ENCODE data around the gene BMPR1B.

BMPR1B gene

GRCh38 chr4:94920369-94920768, 162.6 kb downstream of the BMPR1B start:
- H3F3A ChIP-seq (ENCODE audit: control insufficient read depth, insufficient read depth) = no peaks in the 10 kb centered on the region
- H3K9me2 ChIP-seq (replicated peaks; ENCODE audit: control insufficient read depth, low read length) = no peaks in the 10 kb centered on the region
- no peaks in the 10 kb centered on the region for H3K27me3 ChIP-seq (ENCODE audit: control insufficient read depth, low read length)
- H3K4me3 ChIP-seq (ENCODE audit: low read length) = no peak overlapping the region
- H3K4me1 ChIP-seq (ENCODE audit: control insufficient read depth, low read length) = no peaks in the 10 kb centered on the region
- no peaks in the 10 kb centered on the region for H3K79me2 ChIP-seq (ENCODE audit: control insufficient read depth, low read length)
- no peaks in the 10 kb centered on the region for H3K9me3 ChIP-seq (ENCODE audit: control insufficient read depth, insufficient read depth, low read length)
- no peak overlapping the region for H3K4me2 ChIP-seq (ENCODE audit: low read length)
- TF ChIP-seq EZH2phosphoT487 (IDR thresholded peaks at IDR 0.05; ENCODE audit: borderline replicate concordance, low read length) = no peak
- TF ChIP-seq CTCF (IDR thresholded peaks at IDR 0.05; ENCODE audit: low read depth, low read length, poor library complexity, severe bottlenecking) = no peak
- no peaks in the 10 kb centered on the region for H3K36me3 ChIP-seq (ENCODE audit: control insufficient read depth, low read length)
- H4K20me1 ChIP-seq (ENCODE audit: control insufficient read depth, insufficient read depth, low read depth, low read length) = no peaks in the 10 kb centered on the region
- H3K27ac ChIP-seq (ENCODE audit: low read depth, low read length) = no peak overlapping the region

GRCh38 chr4:94924566-94924965, 166.8 kb downstream of the BMPR1B start:
- Histone ChIP-seq H3K27ac (ENCODE audit: low read depth, low read length) (no peak overlapping the region), H3K9me2 (replicated peaks; ENCODE audit: control insufficient read depth, low read length) (no peaks in the 10 kb centered on the region), H3F3A (ENCODE audit: control insufficient read depth, insufficient read depth) (no peaks in the 10 kb centered on the region), H3K4me2 (ENCODE audit: low read length) (no peak overlapping the region), H3K9me3 (ENCODE audit: control insufficient read depth, insufficient read depth, low read length) (no peaks in the 10 kb centered on the region), H3K36me3 (ENCODE audit: control insufficient read depth, low read length) (no peaks in the 10 kb centered on the region), H4K20me1 (ENCODE audit: control insufficient read depth, insufficient read depth, low read depth, low read length) (no peaks in the 10 kb centered on the region), H3K79me2 (ENCODE audit: control insufficient read depth, low read length) (no peaks in the 10 kb centered on the region), H3K27me3 (ENCODE audit: control insufficient read depth, low read length) (no peaks in the 10 kb centered on the region), H3K4me1 (ENCODE audit: control insufficient read depth, low read length) (no peaks in the 10 kb centered on the region), H3K4me3 (ENCODE audit: low read length) (no peak overlapping the region)
- TF ChIP-seq EZH2phosphoT487 (IDR thresholded peaks at IDR 0.05; ENCODE audit: borderline replicate concordance, low read length) = no peak
- no peak for TF ChIP-seq CTCF (IDR thresholded peaks at IDR 0.05; ENCODE audit: low read depth, low read length, poor library complexity, severe bottlenecking)

- no peak overlapping the region for H3K4me3 ChIP-seq (ENCODE audit: low read length)
- no peaks in the 10 kb centered on the region for H3K4me1 ChIP-seq (ENCODE audit: control insufficient read depth, low read length)
- H3K4me2 ChIP-seq (ENCODE audit: low read length) = no peak overlapping the region
- no peaks in the 10 kb centered on the region for H4K20me1 ChIP-seq (ENCODE audit: control insufficient read depth, insufficient read depth, low read depth, low read length)
- no peaks in the 10 kb centered on the region for H3K79me2 ChIP-seq (ENCODE audit: control insufficient read depth, low read length)
- TF ChIP-seq CTCF (IDR thresholded peaks at IDR 0.05; ENCODE audit: low read depth, low read length, poor library complexity, severe bottlenecking) = no peak
- no peak for TF ChIP-seq EZH2phosphoT487 (IDR thresholded peaks at IDR 0.05; ENCODE audit: borderline replicate concordance, low read length)
- no peaks in the 10 kb centered on the region for H3K9me2 ChIP-seq (replicated peaks; ENCODE audit: control insufficient read depth, low read length)
- no peaks in the 10 kb centered on the region for H3K27me3 ChIP-seq (ENCODE audit: control insufficient read depth, low read length)
- H3K27ac ChIP-seq (ENCODE audit: low read depth, low read length) = no peak overlapping the region
- no peaks in the 10 kb centered on the region for H3K9me3 ChIP-seq (ENCODE audit: control insufficient read depth, insufficient read depth, low read length)
- H3F3A ChIP-seq (ENCODE audit: control insufficient read depth, insufficient read depth) = no peaks in the 10 kb centered on the region
- no peaks in the 10 kb centered on the region for H3K36me3 ChIP-seq (ENCODE audit: control insufficient read depth, low read length)
Observed at GRCh38 chr4:94925764-94926347, 168.1 kb downstream of the BMPR1B start.

Data from DOHH2 (cell line).